ENCODE measurements around the gene EGFL7. TPM values are rescaled to one million over a fixed set of nuclear protein-coding genes. Genes with fewer than 3 reads are reported as not detected.

EGFL7 gene
- total and polyA plus RNA-seq, 2 of the 13 experiments (the other 11 are each of a cell fraction or from before 2014, with no cell fraction given): 0.20 to 5.1 TPM

DNA sequence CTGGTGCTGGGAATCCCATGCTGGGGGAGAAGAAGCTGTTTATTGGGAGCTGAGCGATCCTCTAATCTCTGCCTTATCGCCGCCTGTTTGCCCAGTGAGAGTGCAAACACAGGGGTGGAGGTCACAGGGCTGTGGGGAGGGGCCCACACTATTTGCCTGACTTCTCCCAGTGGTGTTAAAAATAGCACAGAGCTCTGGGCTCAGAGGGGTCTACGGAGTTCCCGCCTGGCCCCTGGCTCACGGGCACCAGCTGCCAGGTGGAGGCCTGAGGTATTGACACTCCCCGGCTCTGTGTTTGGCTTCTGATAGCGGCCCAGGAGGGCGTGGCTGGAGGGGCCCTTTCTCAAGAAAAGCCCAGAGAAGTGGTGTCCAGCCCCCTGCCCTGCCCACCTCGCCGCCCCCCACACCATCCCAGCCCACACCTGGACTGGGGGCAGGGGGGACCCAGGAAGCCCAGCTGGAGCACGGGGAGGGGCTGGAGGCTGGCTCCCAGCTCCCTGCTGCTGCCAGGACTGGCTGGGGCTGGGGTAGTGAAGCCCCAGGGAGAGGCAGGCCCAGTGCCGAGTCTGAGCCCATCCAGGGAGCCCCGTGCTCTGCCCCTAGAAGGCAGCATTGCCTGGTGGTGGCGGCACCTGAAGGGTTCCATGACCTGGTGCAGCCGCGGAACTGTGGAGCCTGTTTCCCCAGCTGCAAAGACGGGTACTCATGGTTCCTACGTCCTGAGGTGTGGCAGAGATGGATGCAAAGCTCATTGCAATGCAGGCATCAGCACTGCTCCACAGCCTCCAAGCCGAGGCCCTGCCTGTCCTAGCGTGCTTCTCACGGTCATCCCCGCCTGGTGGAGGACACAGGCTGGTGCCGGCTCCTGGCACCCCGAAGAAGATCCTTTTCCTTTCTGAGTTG lies 35.7 kb upstream of the EGFL7 start (continued):
- TF ChIP-seq, protein P1, sequence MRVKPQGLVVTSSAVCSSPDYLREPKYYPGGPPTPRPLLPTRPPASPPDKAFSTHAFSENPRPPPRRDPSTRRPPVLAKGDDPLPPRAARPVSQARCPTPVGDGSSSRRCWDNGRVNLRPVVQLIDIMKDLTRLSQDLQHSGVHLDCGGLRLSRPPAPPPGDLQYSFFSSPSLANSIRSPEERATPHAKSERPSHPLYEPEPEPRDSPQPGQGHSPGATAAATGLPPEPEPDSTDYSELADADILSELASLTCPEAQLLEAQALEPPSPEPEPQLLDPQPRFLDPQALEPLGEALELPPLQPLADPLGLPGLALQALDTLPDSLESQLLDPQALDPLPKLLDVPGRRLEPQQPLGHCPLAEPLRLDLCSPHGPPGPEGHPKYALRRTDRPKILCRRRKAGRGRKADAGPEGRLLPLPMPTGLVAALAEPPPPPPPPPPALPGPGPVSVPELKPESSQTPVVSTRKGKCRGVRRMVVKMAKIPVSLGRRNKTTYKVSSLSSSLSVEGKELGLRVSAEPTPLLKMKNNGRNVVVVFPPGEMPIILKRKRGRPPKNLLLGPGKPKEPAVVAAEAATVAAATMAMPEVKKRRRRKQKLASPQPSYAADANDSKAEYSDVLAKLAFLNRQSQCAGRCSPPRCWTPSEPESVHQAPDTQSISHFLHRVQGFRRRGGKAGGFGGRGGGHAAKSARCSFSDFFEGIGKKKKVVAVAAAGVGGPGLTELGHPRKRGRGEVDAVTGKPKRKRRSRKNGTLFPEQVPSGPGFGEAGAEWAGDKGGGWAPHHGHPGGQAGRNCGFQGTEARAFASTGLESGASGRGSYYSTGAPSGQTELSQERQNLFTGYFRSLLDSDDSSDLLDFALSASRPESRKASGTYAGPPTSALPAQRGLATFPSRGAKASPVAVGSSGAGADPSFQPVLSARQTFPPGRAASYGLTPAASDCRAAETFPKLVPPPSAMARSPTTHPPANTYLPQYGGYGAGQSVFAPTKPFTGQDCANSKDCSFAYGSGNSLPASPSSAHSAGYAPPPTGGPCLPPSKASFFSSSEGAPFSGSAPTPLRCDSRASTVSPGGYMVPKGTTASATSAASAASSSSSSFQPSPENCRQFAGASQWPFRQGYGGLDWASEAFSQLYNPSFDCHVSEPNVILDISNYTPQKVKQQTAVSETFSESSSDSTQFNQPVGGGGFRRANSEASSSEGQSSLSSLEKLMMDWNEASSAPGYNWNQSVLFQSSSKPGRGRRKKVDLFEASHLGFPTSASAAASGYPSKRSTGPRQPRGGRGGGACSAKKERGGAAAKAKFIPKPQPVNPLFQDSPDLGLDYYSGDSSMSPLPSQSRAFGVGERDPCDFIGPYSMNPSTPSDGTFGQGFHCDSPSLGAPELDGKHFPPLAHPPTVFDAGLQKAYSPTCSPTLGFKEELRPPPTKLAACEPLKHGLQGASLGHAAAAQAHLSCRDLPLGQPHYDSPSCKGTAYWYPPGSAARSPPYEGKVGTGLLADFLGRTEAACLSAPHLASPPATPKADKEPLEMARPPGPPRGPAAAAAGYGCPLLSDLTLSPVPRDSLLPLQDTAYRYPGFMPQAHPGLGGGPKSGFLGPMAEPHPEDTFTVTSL (CRISPR knock-in tag; IDR thresholded peaks at IDR 0.05; ENCODE audit: borderline replicate concordance): no peak
- TF ChIP-seq STAG1 (CRISPR knock-in tag; IDR thresholded peaks at IDR 0.05) (peak; percentile 36), PRMT3 (CRISPR knock-in tag; IDR thresholded peaks at IDR 0.05; ENCODE audit: borderline replicate concordance, low read depth) (no peak), PITX1 (CRISPR knock-in tag; IDR thresholded peaks at IDR 0.05) (peak; percentile 98), CREB1 (IDR thresholded peaks at IDR 0.05) (no peak), CREB1 (CRISPR knock-in tag; IDR thresholded peaks at IDR 0.05) (no peak), NFYC (CRISPR knock-in tag; IDR thresholded peaks at IDR 0.05) (no peak), PTBP1 (IDR thresholded peaks at IDR 0.05; ENCODE audit: low read depth, low read length, poor library complexity, severe bottlenecking) (no peak), NFYB (CRISPR knock-in tag; IDR thresholded peaks at IDR 0.05) (0 out of 2 replicates have a peak, but pooled peaks have one; percentile 14), MAFF (IDR thresholded peaks at IDR 0.05; ENCODE audit: low read depth, low read length) (no peak)

Measured in HepG2 (cell line).